Renal cortex interstitium (tissue), 11 donors: Measurements from ENCODE around the gene HELZ2. TPM values are rescaled to one million over a fixed set of nuclear protein-coding genes. Genes with fewer than 3 reads are reported as not detected.

ENCODE experiments used
- DNase-seq, 11 donors: peaks; one replicate each; pipeline ENCODE4 v3.0.0-alpha.2; 2013; ENCODE audit warnings: low read depth in 9 of 11, low spot score in 4 of 11; ENCODE audit errors: extremely low read depth in 1 of 11
- polyA plus RNA-seq, 3 donors: library from polyadenylated mRNA; unstranded; fragments of 120-200 nt; gene quantifications; one replicate each; pipeline ENCODE4 v1.2.1, GENCODE V29; 2013; ENCODE audit not compliant: insufficient read length in 3 of 3

Gene HELZ2
- polyA plus RNA-seq, 3 donors, result 8.0 to 15.6 (median 15.5) TPM

DNA sequence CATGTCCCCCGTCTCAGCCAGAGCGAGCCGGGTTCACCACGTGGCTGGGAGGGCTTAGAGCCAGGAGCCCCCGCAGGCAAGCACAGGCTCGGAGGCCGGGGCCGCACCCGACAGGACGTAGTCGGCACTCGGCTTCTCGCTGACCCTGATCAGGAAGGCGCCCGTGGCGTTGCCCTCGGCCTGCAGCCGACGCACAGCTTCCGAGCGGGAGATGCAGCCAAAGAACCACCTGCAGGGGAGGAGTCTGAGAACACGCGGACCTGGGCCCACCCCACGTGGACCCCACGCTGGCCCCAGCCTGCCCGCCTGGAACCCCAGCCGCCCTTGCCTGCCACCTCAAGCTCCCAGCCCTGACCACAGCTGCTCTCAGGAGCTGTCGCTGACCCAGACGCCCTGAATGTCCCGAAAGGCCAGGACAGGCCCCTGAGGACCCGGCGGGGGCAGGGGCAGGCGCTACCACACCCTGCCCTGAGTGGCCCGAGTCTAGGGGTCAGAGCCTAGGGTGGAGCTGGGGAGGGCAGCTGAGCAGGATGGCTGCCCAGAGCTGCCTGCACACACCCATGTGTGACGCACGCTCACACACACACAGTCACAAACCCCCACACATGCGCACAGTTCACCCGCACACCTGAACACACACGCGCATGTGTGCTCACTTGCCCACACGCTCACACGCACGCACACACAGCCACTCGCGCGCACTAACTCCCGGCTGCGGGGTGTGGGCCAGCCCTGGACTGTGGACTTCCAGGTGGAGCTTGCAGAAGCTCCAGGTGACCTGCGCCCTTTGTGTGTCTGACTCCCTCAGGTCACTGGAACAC lies 39.0 kb downstream of the HELZ2 start:
- no peak for DNase-seq

DNA sequence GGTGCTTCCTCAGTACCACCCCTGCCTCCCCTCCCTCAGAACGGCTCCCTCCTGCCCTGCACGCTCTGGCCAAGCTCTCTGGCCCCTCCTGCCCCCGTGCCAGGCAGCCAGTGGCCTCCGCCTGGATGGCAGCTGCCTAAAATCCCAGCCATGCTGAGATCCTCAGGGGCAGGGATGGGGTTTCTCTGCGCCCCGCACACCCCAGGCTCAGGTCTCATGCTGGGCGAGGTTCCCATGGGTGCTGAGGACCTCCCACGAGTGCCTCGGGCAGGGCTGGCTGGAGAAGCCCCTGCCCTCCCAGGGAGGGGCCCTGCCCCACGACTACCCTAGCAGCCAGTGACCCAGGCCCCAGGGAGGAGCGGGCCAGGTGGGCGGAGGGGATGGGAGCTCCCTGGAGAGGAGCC lies 39.6 kb downstream of the HELZ2 start:
- DNase-seq, result no peak

DNA sequence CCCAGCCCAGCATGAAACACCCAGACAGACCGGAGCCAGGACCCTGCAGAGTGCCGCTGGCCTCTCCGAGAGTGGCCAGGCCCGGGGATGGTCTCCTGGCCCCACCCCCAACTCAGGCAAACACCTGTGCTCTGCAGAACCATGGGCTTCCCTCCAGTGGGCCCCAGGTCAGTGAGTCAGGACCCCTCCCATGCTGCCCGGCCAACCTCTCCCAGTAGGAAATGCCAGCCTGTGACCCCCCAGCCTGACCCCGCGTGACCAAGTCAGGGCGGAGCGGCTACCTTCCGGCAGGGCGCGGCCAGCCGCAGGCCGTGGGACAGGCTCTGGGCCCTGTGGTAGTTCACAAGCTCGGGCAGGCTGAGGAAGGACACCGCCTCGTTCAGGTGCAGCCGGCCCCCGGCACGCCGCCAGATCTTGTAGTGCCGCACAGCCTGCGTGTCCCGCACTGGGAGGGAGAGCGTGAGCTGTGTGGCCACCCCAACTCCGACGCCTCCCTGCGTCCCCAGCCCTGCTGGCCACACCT lies 40.1 kb downstream of the HELZ2 start:
- no peak for DNase-seq

DNA sequence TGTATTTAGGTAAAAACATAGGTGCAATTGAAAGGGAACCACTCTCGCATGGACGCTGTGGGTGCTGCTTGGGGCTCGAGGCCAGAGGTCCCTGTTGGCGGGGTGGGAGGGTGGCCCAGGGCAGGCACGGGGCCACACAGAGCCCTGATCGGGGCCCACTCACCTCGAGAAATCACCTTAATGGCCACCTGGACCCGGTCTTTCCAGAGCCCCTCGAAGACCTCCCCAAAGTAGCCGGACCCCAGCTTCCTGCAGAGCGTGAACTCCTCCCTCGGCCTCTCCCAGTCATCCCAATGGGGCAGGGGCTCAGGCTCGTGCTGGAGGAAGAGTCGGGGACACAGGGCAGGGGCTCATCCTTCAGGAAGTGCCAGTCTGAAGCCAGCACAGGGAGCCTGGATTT lies 40.7 kb downstream of the HELZ2 start:
- DNase-seq, result no peak

DNA sequence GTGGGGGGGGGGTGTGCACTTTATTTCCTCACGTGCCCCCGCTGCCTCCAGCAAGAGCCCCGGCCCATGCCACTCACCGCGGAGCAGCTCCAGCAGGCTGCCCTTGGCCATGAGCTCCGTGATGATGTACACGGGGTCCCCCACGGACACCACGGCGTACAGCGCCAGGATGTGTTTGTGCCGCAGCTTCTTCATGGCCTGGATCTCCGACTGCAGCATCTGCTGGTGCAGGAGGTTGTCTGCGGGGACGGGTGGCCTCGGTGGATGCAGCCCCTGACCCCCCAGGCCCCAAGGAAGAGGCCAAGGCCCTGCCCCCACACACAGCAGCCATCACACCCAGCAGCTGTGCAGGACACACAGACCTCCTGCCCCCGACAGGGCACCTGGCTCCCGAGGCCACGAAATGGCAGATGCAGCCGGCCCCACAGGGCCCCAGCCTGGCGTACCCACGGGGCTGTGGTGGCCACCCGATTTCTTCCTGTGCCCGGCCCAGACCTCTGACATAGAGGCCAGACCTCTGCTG lies 41.5 kb downstream of the HELZ2 start:
- no peak for DNase-seq

DNA sequence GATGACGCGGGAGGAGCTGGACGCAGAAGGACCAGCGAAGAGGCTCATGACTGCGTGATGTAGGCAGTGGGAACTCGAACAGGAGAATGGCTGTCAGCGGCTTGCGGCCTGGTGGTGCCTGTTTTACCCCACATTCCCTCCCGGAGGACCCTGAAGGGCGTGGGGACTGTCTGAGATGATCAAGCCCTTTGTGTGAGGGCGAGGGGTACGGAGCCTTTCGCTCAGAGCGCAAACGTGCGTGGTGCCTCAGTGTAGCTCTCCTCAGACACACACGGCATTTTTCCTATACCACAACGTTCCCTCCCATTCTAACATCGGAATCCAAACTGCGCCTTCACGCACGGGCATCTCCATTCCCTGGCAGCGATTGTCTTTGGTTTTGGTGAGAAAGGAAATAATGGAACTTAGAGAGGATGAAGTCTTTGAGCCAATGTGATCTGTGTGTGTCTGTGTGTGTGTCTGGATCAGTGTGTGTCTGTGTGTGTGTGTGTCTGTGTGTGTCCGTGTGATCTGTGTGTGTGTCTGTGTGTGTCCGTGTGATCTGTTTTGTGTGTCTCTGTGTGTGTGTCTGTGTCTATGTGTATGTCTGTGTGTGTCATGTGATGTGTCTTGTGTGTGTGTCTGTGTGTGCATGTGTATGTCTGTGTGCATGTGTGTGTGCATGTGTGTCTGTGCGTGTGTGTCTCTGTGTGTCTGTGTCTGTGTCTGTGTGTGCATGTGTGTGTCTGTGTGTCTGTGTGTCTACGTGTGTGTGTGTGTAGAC lies 42.2 kb downstream of the HELZ2 start:
- no peak for DNase-seq

DNA sequence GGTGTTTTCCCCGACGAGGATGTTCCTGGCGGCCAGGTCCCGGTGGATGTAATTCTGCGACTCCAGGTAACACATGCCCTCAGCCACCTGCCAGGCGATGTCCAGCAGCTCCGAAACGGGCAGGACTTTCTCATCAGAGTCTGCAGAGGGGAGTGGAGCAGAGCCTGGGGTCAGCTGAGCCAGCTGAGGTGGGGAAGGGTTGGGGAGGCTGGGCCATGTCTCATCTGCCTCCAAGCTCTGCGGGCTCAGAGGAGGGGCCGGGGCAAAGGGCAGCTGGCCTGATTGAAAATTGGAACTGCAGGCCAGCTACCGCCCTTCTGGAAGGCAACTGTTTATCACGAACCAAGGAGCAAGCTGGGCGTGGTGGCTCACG lies 43.3 kb downstream of the HELZ2 start:
- DNase-seq, result no peak

DNA sequence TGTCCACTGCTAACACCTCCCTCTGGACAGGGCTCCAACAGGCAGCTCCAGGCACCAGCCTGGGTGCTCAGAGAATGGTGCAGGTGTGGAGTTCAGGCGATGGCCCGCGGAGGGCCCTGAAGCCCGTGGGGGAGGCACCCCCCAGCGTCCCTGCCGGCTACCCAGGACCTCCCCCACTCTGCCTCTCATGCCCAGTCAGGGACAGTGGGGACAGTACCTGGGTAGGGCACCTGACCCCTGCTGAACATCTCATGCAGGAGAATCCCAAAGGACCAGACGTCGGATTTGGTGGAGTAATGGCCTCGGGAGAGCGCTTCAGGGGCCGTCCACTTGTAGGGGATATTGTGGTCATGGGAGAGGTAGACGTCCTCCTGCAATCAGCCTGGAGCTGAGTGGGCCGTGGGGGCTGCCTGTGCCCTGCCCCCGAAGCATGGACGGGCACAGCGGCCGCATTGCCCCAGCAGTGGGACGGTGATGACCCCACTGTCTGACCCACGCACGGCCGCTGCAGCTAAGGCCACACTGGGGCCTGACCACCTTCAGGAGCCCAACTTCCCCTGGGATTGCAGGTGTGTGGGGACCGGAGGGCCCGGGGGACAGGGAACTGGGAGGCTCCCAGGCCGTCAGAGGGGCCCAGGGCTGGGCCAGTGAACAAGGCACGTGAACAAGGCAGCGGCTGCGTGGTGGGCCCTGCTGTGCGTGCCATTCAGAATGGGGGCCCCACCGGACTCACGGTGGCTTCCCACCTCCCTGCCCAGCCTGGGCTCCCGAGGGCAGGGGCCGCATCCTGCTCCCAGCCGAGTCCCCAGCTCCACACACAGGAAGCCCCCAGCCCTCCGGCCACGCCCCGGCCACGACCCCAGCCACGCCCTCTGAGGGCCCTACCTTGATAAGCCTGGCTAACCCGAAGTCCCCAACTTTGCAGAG lies 43.9 kb downstream of the HELZ2 start:
- DNase-seq, result no peak

DNA sequence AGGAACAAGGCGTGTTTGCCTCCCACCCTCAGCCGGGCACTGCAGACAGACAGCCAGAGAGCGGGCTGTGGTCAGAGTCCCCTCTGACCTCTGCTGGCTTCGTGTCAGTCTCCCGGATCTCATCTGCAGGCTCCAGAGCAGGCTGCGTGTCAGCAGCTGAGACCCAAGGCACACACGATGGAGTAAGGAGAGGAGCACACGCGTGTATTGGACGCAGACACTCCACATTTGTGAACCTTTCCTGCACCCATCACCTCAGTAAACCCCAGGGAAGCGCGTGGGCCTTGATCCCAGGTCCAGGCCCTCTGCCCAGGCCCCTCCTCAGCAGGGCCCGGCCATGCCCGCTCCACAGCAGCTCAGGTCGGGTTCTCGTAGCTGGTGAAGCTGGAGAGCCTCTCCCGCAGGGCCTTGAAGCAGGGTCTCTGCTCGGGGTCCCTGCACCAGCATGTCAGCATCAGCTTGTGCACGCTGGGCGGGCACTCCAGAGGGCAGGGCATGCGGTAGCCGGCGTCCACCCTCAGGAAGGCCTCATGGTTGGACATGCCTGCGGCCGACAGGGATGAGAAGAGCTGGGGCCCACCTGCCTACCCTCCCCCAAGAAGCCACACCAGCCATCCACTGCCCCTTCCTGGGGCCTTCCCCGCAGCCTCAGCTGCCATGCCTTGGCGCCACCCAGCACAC lies 44.7 kb downstream of the HELZ2 start:
- DNase-seq, result no peak

DNA sequence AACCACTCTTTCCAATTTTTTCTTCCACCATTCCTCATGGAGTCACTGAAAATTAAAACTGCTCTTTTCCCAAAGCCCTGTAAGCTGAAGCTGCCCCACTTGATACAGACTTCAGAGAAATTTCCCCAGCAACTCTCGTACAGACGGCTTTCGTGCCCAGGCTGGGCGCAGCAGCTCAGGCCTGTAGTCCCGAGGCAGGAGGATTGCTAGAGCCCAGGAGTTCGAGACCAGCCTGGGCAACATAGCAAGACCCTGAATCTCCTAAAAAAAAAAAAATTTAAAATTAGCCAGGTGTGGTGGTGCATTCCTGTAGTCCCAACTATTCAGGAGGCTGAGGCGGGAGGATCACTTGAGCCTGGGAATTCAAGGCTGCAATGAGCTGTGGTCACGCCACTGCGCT lies 46.9 kb downstream of the HELZ2 start:
- DNase-seq, result no peak

DNA sequence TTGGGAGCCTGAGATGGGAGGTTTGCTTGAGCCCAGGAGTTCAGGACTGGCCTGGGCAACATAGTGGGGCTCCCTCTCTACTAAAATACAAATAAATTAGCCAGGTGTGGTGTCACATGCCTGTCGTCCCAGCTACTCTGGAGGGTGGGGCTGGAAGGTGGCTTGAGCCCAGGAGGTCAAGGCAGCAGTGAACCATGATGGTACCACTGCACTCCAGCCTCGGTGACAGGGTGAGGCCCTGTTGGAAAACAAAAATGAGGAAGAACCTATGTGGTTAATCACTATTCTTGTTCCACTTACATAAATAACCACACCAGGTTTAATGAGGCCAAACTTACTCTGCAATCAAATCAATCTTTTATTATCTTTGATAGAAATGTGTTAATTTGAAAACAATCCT lies 48.1 kb downstream of the HELZ2 start:
- DNase-seq, result no peak

DNA sequence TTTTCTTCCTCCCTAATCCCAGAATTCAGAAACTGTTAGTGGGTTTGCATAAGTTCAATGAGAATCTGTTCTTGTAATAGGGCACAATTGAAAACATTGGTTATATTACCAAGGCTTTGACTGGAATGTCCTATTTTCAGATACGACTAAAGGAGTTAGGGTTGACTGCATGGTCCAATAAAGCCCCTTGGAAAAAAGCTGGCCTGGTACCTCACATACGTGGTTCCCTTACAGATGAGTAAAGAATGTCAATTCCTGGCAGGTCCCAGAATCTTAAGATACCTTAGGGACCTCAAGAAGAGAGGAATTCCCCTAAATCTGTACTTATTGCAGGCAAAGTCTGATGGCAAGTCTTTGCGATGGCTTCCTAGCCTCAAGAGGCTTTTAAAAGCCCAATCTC lies 48.9 kb downstream of the HELZ2 start:
- DNase-seq, result no peak

Other genes with a start within 250 kb of the HELZ2 start
- gene CHRNA4, start 212.9 kb downstream of the HELZ2 start, polyA plus RNA-seq, result 10 to 100 TPM in 2 of 3 donors, 1 to 10 TPM in 1; 9.5 to 37.9 (median 11.4) TPM
- 10 to 100 TPM in 1 of 3 donors, 1 to 10 TPM in 2; 7.2 to 10.9 (median 8.5) TPM for gene KCNQ2, start 101.6 kb downstream of the HELZ2 start, polyA plus RNA-seq
- 1 to 10 TPM; 1.1 to 2.3 (median 1.9) TPM for gene EEF1A2, start 75.2 kb downstream of the HELZ2 start, polyA plus RNA-seq
- 100 to 1,000 TPM; 145 to 341 (median 332) TPM for gene PPDPF, start 53.5 kb downstream of the HELZ2 start, polyA plus RNA-seq
- under 1 TPM; 0.50 to 0.82 (median 0.56) TPM for gene PTK6, start 36.9 kb downstream of the HELZ2 start, polyA plus RNA-seq
- gene SRMS, start 26.5 kb downstream of the HELZ2 start, polyA plus RNA-seq, result under 1 TPM; 0.14 to 0.17 (median 0.16) TPM
- gene FNDC11, start 20.1 kb downstream of the HELZ2 start, polyA plus RNA-seq, result 1 to 10 TPM in 2 of 3 donors, under 1 TPM in 1; 0.95 to 1.6 (median 1.0) TPM
- 10 to 100 TPM in 2 of 3 donors, 1 to 10 TPM in 1; 9.5 to 13.2 (median 12.2) TPM for gene GMEB2, start 52.9 kb upstream of the HELZ2 start, polyA plus RNA-seq
- gene STMN3, start 79.2 kb upstream of the HELZ2 start, polyA plus RNA-seq, result 10 to 100 TPM; 20.7 to 36.7 (median 32.5) TPM
- gene RTEL1, start 84.1 kb upstream of the HELZ2 start, polyA plus RNA-seq, result 10 to 100 TPM; 13.8 to 22.2 (median 18.2) TPM
- 1 to 10 TPM in 2 of 3 donors, under 1 TPM in 1; 0.79 to 2.2 (median 2.0) TPM for gene TNFRSF6B, start 122.4 kb upstream of the HELZ2 start, polyA plus RNA-seq
- gene ARFRP1, start 133.7 kb upstream of the HELZ2 start, polyA plus RNA-seq, result 10 to 100 TPM; 28.3 to 37.0 (median 36.2) TPM
- 10 to 100 TPM; 11.7 to 25.3 (median 20.8) TPM for gene ZGPAT, start 133.8 kb upstream of the HELZ2 start, polyA plus RNA-seq
- 10 to 100 TPM in 2 of 3 donors, 1 to 10 TPM in 1; 3.1 to 14.2 (median 10.7) TPM for gene LIME1, start 162.4 kb upstream of the HELZ2 start, polyA plus RNA-seq
- gene SLC2A4RG, start 165.5 kb upstream of the HELZ2 start, polyA plus RNA-seq, result 100 to 1,000 TPM in 2 of 3 donors, 10 to 100 TPM in 1; 65.7 to 124 (median 123) TPM